ENCODE data around the gene AIPL1.

AIPL1 gene

DNA sequence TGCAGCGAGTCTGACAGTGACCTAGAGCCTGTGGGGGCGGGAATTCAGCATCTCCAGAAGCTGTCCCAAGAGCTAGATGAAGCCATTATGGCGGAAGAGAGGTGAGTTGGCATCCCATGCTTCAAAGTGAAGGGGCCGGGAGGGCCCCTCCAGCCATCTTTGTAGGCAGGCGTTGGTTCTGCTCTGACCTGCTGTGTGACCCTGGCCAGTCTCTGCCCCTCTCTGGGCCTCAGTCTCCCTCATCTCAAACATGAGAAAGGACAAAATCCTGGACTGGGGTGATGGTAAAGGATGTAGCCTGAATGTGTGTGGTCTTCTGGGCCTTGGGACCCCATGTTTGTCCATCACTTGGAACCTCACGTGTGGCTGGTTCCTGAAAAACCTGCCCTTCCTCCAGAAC is 14.4 kb upstream of the AIPL1 start:
- DNase-seq (ENCODE audit: low spot score): no peak

DNA sequence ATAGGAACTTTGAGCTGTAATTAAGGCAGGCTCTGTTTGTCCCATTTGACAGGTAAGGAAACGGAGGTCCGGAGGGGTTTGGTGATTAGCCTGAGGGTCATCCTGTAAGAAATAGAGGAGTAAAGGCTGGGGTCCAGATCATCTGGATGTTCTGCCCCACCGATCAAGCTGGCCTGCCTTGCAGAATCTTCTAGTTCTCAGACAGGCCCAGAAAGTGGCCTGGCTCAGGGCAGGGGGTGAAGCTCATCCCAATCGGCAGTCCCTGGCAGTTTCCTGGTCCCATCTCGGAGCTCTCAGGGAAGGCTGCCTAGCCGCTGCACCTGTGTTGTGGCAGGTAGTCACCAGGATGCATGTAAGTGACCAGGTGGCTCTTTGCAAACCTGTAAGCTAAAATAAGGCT is 13.6 kb upstream of the AIPL1 start:
- DNase-seq (ENCODE audit: low spot score): no peak

DNA sequence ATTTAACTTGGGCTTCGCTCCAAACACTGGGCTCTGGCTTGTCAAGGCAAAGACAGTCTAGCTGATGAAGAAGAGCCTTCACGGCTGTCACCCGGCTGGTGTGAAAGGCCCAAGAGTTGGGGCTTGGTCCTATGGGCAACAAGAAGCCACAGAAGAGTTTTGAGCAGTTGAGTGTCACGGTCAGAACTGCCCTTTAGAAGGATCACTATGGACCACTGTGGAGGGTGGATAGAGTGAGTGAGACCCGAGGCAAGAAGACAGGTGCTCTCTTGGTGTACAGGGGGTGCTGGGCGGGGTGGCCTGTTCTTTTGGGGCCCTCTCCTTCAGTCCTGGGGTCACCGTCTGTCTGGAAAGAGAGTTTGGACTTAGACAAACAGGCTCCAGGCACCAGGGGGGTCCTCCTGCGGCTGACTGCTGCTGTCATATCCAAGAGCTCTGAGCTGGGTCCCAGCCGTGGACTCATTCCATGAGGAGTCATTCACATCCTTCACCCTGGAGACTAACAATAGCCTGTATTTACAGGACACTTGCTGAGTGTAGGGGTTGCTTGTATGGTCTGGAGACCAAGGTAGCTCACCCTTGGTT is 11.7 kb upstream of the AIPL1 start:
- no peak for DNase-seq (ENCODE audit: low spot score)

DNA sequence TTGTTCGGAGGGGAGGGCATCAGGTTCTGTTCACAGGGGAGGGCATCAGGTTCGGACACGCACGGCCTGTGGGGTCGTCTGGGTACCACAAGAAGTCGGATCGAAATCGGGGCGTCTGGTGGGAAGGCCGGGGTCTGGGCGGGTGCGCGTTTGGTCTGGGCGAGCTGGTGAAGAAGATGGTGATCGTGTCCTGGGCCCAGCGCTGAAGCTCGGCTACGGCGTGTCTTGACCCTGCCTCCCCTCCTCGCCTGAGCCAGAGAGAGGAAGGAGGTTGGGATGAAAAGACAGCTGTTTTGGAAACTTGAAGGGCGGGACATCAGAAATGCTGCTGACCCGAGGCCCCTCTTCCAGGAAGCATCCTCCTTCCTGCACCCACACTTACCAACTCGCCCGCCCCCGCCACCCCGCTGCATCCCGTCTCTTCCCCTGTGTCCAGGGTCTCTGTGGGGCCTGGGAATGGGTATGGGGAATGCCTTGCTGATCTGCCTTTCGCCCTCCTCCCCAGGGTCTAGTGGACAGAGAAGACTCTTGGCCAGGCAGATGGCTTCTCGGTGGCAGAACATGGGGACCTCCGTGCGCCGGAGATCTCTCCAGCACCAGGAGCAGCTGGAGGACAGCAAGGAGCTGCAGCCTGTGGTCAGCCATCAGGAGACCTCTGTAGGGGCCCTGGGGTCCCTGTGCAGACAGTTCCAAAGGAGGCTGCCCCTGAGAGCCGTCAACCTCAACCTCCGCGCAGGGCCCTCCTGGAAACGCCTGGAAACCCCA is 9.8 kb upstream of the AIPL1 start:
- no peak for DNase-seq (ENCODE audit: low spot score)

DNA sequence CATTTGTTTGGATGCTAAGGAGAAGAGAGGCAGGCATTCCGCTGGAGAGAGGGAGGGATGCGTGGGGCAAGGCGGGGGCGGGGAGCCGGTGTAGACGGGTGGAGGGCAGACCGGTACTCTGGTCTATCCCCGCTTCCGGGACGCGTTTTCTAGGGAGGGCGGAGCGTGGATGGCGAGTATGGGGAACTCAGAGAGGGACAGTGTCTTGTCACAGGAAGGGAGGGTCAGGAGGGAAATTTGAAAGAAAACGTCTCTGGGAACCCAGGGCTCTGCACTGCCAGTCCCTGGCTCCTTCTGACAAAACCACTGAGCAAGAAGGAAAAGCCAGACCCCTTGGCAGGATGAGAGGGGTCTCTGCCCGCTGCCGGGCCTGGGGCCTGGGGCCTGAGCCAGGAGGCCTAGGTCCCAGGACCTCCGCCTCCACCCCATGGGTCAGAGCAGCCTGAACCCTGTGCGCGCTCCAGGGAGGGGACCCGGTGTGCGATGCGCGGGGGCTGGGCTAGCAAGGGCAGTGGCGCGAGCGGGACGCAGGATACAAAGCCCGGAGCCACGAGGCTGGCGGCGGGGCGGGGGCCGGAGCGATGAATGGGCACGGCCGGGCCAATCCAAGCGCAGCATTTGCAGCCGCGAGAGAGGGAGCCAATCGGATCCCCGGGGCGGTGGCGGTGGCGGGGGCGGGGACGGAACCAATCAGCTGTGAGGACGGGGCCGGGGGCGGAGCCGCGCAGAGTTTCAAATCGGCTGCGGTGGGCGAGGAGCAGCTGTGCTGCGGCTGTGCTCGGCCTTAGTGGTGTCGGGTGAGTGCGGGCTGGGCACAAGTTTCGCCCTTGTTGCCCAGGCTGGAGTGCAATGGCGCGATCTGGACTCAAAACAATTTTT is 9.0 kb upstream of the AIPL1 start, which contains the start of gene PIMREG:
PIMREG (plus strand) TSS at position 764 of the 879 bp plus-strand sequence. CDS start 656 bp downstream, outside the sequence.
- DNase-seq (ENCODE audit: low spot score): peak; percentile 94

DNA sequence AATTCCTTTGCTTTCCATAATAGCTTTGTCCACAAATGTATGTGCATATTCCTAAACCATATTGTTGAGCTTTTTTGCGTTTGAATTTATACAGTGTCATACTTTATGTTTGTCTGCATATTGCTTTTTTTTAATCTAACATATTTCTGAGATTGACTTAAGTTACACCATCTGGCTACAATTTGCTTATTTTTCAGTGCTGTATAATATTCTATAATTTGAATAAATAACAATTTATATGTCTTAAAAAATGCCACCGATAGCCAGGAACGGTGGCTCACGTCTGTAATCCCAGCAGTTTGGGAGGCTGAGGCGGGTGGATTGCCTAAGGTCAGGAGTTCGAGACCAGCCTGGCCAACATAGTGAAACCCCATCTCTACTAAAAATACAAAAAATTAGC is 7.9 kb upstream of the AIPL1 start:
- DNase-seq (ENCODE audit: low spot score): no peak

DNA sequence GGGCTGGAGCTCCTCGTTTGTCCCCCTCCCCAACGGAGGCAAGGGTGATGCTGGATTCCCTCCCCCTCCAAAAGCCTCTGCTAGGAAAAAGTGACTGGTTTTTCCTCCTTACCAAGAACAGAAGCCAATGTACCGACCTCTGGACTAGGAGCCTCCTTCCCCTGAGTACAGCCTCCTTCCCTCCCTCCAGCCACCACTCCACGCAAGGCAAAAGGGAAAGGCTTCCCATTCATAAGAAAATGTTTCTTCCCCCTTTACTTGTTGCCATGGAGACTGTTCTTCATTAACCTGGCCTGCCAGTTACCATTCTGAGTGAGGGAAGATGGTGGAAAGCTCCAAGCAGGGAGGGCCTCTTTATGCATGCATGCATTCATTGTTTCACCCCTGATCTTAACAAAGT is 5.0 kb upstream of the AIPL1 start:
- DNase-seq (ENCODE audit: low spot score): peak; percentile 60

DNA sequence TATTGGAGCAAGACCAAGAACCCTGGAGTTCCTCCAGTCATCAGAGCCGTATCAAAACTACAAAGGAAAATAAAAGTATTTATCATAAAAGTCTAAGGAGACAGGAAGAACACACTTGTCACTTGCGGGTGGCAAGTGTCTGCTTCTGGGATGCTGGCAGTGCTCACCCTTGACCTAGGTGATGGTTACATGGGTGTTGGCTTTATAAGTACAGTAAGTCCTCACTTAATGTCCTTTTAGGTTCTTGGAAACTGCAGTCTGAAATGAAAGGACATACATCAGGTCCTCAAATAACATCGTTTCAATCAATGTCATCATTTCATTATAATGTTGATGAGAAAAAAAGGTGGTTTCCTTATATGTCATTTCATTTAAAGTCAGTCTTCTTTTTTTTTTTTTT is 3.0 kb upstream of the AIPL1 start:
- DNase-seq (ENCODE audit: low spot score): no peak

DNA sequence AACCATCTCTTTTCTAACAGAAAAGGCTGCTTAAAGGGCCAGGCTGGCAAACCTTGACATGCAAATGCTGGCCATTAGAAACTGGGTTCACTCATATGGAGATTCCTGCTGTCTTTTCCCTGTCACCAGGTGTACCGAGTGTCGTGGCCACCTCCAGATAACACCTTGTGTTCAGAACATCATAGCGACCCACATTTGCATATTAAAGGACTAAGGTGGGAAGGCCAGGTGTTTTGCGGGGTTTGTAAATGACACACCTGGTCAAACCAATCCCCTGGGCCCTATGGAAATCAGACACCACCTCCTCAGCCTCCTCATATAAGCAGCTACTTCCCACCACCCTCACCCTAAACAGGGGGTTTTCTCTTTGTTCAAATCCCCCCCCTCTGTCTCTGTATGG is 2.5 kb upstream of the AIPL1 start:
- DNase-seq (ENCODE audit: low spot score): no peak

DNA sequence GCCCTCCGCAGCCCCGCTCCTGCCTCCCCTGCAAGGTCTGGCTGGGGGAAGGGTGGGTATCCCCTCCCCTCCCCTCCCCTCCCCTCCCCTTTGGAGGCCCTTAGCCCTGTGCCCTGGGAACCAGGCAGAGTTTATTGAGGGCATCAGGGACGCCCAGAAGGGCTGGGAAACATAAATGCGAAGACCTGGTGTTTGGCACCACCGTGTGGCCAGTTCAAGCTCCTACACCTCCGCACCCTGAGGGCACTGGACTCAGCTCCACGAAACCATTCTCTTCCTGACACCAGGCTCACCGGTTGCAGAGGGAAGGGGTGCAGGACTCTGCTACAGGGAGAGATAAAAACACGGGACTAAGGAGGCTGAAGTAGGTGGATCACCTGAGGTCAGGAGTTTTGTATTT is 1.0 kb upstream of the AIPL1 start:
- peak; percentile 72 for DNase-seq (ENCODE audit: low spot score)

DNA sequence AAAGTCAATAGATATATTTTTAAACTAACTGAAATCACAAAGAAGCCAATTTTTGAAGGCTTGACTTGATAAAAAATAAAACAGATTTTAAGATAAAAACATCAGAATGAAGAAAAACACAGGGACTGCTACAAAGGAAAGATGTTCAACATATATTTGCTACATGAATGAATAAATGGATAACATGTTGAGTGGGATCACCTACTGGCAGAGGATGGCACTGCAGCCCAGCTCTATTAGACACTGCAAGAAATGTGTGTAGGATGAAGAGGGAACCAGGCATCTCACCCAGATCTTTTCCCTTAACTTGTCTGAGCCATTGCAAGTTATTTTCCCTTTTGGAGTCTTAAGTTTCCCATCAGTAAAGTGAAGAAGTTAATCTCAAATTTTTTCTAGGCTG is 4.2 kb downstream of the AIPL1 start:
- DNase-seq (ENCODE audit: low spot score): no peak

DNA sequence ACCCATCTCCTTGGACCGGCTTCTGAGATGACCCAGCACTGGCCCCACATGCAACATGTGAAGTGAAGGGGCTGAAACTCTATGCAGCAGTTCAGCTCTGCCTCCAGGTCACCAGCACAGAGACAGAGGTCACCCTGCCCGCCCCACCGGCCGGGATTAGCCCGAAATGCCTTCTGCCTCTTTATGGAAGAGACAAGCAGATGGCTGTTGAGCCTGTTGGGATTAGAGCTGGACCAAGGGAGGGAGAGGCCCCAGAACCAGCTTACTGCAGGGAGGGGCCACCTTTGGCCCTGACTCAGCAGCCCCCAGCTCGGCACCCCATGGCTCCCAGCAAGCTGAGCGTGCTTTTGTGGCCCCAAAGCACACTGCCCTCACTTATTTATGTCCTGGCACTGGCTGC is 5.7 kb downstream of the AIPL1 start:
- no peak for DNase-seq (ENCODE audit: low spot score)

DNA sequence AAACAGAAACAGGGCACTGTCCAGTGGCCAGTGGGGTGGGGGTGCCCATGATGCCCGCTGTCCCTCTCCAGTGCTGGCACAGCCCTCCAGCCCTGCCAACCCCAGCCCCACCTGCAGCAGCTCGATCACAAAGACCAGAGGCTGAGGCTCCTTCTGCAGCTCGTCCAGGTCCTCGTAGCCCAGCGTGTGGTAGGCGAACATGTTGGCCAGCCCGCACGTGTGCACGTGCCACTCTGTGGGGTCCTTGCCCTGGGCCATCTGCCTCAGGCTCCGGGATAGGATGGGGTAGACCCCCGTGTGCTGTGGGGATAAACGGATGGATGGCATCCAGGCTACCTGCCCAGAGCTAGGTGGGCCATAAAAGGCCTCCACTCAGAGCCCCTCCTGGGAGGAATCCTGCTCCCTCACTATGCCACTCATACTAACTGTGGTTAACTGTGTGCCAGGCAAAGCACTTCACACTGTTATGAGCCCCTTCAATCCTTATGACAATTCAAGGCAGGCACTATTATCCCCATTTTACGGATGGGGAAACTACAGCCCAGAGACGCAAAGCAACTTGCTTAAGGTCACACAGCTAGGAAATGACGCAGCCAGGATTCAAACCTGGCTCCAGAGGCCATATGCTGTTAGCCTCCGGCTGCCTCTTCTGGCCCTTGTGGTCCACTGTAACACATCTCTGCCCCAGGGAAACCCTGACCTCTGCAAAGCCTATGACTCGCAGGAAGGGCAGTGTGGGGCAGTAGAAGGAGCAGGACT is 6.5 kb downstream of the AIPL1 start:
- DNase-seq (ENCODE audit: low spot score): no peak

DNA sequence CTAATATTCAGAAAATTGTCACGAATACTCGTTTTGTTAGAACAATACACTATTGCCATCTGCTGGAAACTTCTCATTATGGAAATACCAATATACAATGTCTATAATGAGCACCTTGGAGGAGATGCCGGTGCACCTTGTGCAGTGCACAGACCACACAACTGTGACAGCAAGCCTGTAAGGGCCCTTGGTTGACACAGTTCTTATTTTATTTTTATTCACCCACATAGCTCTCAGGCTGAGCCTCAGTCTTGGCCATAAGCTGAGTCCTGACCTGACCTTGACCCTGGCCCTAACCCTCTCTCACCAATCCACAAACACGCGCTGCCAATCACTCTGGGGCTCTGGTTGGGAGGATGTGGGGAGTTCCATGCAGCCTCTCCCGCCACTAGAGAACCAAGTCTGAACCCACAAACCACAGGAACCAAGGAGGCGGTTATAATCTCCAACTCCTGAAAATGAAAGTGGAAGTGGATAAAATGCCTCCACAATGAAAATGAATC is 7.6 kb downstream of the AIPL1 start:
- peak; percentile 51 for DNase-seq (ENCODE audit: low spot score)

DNA sequence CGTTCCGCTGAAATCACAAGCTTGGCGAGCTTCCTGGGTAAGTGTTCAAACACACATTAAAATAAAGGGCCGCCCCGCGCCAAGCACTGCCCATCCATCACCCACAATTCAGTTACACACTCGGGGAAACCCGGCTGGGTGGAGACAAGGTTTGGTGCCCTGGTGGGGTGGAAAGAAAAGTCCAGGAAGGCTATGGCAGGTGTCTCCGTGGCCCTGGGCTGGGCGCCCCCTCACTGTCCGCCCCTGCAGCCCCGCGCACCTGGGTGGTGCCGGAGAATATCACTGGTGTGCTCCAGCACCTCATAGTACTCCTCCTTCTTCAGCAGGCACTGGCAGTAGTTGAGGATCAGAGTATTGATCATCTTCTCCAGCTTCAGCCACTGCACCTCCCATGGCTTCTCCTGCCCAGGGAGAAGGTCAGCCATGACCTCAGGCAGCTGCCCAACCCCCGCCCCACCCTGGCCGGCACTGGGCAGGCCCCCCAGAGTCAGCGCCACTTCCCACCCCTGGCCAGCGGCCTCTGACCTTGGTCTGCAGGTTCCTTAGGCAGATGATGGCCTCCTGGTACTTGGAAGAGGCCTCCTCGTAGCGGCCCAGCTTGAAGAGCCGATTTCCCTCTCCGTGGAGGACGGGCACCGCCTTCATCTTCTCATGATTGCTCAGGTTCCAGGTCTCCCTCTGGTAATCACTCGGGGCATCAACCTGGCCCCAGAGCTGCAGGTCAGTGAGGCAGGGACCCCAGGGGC is 8.4 kb downstream of the AIPL1 start:
- DNase-seq (ENCODE audit: low spot score): no peak

DNA sequence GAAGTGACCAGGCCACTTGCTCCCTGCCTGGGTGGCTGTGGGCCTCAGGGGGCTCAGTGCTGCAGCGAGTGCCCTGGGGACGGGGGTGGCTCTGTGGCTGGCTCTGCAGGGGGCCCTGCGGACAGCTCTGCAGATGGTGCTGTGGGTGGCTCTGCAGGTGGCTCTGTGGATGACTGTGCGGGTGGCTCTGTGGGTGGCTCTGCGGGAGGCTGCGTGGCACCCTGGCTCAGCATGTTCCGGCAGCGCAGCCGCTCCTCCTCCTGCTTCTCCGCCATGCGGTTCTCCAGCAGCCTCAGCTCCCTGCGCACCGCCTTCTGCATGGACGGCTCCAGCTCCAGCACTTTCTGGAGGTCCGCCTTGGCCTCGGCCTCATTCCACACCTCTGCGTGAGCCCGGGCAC is 9.5 kb downstream of the AIPL1 start:
- DNase-seq (ENCODE audit: low spot score): no peak

DNA sequence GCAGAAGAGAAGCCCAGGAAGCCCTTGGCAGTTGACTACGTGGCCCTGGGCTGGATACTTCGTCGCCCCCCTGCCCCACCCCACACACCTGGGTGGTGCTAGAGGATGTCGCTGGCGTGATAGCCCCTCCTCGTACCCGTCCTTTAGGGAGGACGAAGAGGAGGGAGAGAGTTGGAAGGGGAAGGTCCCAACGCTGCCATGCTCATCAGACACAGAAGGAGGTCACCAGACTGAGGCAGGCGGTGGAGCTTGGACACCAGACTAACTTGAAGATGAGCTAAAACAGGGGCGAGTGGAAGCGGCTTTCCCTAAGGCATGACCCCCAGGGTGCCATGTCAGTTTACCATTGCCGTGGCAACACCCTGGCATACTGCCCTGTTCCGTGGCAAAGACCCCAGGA is 11.0 kb downstream of the AIPL1 start:
- no peak for DNase-seq (ENCODE audit: low spot score)

DNA sequence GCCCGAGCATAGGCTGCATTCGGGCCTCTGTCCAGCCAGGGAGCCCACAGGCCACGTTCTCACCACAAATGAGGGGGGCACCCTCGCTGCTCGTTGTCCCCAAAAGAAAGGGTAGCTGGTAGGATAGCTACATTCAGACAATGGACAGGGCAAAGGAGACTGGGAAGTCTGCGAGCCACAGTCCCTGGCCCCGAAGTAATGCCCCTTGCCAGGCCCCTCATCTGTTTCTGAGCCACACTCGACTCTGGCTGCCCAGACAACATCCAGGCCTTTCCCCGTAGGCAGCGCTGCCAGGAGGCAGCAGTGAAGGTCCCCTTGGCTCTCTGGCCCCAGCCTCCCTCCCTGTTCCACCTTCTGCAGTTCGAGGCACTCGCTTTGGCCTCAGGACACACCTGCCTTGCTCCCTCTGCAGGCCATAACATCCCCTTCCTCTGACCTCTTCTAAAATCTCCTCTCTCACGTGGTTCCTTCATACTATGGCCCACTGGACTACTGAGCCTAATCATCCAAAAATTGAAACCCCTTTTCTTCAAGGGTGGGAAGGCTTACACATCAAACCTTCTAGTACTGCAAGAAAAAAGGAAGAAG is 12.2 kb downstream of the AIPL1 start:
- no peak for DNase-seq (ENCODE audit: low spot score)

DNA sequence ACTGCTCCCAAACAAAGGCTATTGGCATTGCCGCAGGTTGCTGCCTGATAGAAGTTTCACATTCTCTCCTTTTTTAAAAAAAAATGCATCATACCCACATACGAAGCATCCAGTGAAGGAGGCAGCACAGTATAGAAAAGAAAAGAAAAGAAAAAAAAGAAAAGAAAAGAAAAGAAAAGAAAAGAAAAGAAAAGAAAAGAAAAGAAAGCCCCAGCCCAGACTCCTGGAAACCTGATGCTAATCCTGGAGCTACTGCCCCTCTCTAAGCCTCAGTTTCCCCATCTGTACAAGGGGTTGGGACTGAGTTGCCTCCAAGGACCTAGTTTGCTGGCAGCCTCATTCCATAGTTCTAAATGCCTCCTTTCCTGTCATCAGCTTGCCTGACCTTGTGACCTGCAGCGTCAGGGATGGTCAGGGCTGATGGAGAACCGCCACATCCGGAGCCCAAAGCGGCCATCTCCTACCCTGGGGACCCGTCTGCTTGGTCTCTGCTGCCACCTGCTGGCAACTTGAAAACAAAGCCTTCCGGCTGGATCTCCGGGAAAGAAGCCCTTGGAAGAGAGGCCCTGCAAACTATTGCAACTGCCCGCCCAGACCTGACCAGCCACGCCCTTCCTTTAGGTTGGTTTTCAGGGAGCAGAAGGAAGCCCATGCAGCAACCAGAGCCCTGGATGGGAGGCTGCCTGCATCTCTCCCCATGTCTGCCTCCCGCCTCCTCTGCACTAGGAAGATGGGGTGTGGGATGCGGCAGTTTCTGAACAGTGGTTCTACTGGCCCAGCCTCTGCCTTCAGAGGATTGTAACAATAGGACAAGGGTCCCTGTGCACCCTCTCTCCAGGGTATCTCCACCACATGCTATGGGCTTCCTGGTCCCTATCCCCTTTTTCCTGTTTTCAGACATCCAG is 13.0 kb downstream of the AIPL1 start:
- DNase-seq (ENCODE audit: low spot score): peak; percentile 83

DNA sequence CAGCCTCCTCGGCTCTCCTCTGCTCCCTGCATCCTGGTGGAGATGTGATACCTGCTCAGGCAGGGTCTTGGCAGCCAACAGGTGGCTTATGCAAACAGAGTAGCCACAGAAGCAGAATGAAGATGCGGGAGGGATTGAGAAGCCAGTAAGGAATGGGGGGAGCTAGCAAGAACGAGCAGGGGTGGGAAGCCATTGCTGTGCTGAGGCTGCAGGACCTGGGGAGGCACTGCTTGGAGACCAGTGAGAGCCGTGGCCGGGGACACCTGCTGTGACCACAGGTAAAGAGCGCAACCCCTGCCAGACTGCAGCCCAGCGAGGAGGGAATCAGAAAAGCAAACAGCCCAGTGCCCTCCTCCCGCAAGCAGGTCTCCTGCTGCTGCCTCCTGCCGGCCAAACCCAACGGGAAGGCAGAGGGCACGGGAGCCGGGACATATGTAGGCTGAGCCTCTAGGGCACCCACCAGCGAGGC is 14.7 kb downstream of the AIPL1 start:
- DNase-seq (ENCODE audit: low spot score): peak; percentile 44
